SK-N-SH treated with all-trans-retinoic acid at 6 μM for 48 hours (cell line): ENCODE measurements around the gene SLC6A8.

ENCODE experiments used
- ATAC-seq: fragments of 200-7000 bp; cut with Tn5 transposase; 3 replicates; pipeline ENCODE4 v1.9.1; 2020; ENCODE audit warnings: mild to moderate bottlenecking, moderate library complexity
- ARNTL ChIP-seq: fragments of 450-650 bp; formaldehyde crosslinking; IDR thresholded peaks from 2 replicates; pipeline ENCODE4 v1.5.0; 2020; ENCODE audit warnings: low read depth, mild to moderate bottlenecking, moderate library complexity, borderline replicate concordance
- CSDC2 ChIP-seq: fragments of 250-450 bp; sonication (Bioruptor Pico); IDR thresholded peaks from 2 replicates; pipeline ENCODE4 v1.5.0; 2020; ENCODE audit warnings: mild to moderate bottlenecking, moderate library complexity
- CSRNP3 ChIP-seq: fragments of 250-450 bp; sonication (Bioruptor Pico); IDR thresholded peaks from 2 replicates; pipeline ENCODE4 v1.5.1; 2021; ENCODE audit warnings: mild to moderate bottlenecking, moderate library complexity
- ESRRG ChIP-seq: fragments of 250-450 bp; sonication (Bioruptor Pico); IDR thresholded peaks from 2 replicates; pipeline ENCODE4 v1.6.1; 2021; ENCODE audit warnings: mild to moderate bottlenecking
- GLIS3 ChIP-seq: fragments of 250-450 bp; sonication (Bioruptor Pico); IDR thresholded peaks from 2 replicates; pipeline ENCODE4 v1.5.0; 2020; ENCODE audit warnings: mild to moderate bottlenecking, moderate library complexity
- ISL1 ChIP-seq: fragments of 250-450 bp; sonication (Bioruptor Pico); IDR thresholded peaks from 2 replicates; pipeline ENCODE4 v2.1.2; 2022; ENCODE audit warnings: mild to moderate bottlenecking, moderate library complexity
- OSR1 ChIP-seq: fragments of 250-450 bp; sonication (Bioruptor Pico); IDR thresholded peaks from 2 replicates; pipeline ENCODE4 v1.8.0; 2022; ENCODE audit warnings: moderate library complexity, mild to moderate bottlenecking, inconsistent platforms
- PATZ1 ChIP-seq: fragments of 250-450 bp; sonication (Bioruptor Pico); IDR thresholded peaks from 2 replicates; pipeline ENCODE4 v1.8.0; 2020; ENCODE audit warnings: mild to moderate bottlenecking, moderate library complexity, borderline replicate concordance
- POU6F1 ChIP-seq: fragments of 250-450 bp; sonication (Bioruptor Pico); IDR thresholded peaks from 2 replicates; pipeline ENCODE4 v1.8.0; 2021; ENCODE audit warnings: low read depth, mild to moderate bottlenecking, moderate library complexity, borderline replicate concordance
- PPARA ChIP-seq: fragments of 250-450 bp; sonication (Bioruptor Pico); IDR thresholded peaks from 2 replicates; pipeline ENCODE4 v1.5.0; 2020; ENCODE audit warnings: mild to moderate bottlenecking, borderline replicate concordance
- RARB ChIP-seq: fragments of 250-450 bp; sonication (Bioruptor Pico); IDR thresholded peaks from 2 replicates; pipeline ENCODE4 v1.8.0; 2021; ENCODE audit warnings: mild to moderate bottlenecking, moderate library complexity
- SNAI2 ChIP-seq: fragments of 250-450 bp; sonication (Bioruptor Pico); IDR thresholded peaks from 2 replicates; pipeline ENCODE4 v1.5.0; 2020; ENCODE audit warnings: mild to moderate bottlenecking, moderate library complexity
- TCF4 ChIP-seq: fragments of 250-450 bp; sonication (Bioruptor Pico); IDR thresholded peaks from 2 replicates; pipeline ENCODE4 v1.8.0; 2021; ENCODE audit warnings: mild to moderate bottlenecking, moderate library complexity, borderline replicate concordance
- TOX ChIP-seq: fragments of 250-450 bp; sonication (Bioruptor Pico); IDR thresholded peaks from 2 replicates; pipeline ENCODE4 v1.8.0; 2021; ENCODE audit warnings: mild to moderate bottlenecking, moderate library complexity, borderline replicate concordance
- TSHZ2 ChIP-seq: fragments of 250-450 bp; sonication (Bioruptor Pico); IDR thresholded peaks from 2 replicates; pipeline ENCODE4 v1.5.0; 2020; ENCODE audit warnings: mild to moderate bottlenecking, moderate library complexity
- ZC3H10 ChIP-seq: fragments of 250-450 bp; sonication (Bioruptor Pico); IDR thresholded peaks from 2 replicates; pipeline ENCODE4 v1.5.1; 2021; ENCODE audit warnings: mild to moderate bottlenecking, moderate library complexity
- ZFP3 ChIP-seq: fragments of 250-450 bp; sonication (Bioruptor Pico); IDR thresholded peaks from 2 replicates; pipeline ENCODE4 v1.5.0; 2020; ENCODE audit warnings: mild to moderate bottlenecking, moderate library complexity
- ZFP30 ChIP-seq: fragments of 450-650 bp; formaldehyde crosslinking; IDR thresholded peaks from 2 replicates; pipeline ENCODE4 v1.5.0; 2022; ENCODE audit warnings: mild to moderate bottlenecking, moderate library complexity
- ZNF565 ChIP-seq: fragments of 450-650 bp; formaldehyde crosslinking; conservative IDR thresholded peaks from 2 replicates; pipeline ENCODE4 v1.5.0; 2020; ENCODE audit warnings: low read depth, mild to moderate bottlenecking, moderate library complexity
- ZNF70 ChIP-seq: fragments of 450-650 bp; formaldehyde crosslinking; IDR thresholded peaks from 2 replicates; pipeline ENCODE4 v1.5.0; 2020; ENCODE audit warnings: mild to moderate bottlenecking, moderate library complexity
- ZNF8 ChIP-seq: fragments of 450-650 bp; formaldehyde crosslinking; IDR thresholded peaks from 2 replicates; pipeline ENCODE4 v1.5.0; 2020; ENCODE audit warnings: mild to moderate bottlenecking, moderate library complexity

The SLC6A8 gene

GRCh38 chrX:153649178-153649914 is 38.4 kb upstream of the SLC6A8 start:
- TF ChIP-seq TOX (CRISPR knock-in tag) (no peak), ARNTL (no peak), SNAI2 (CRISPR knock-in tag) (no peak), ZFP3 (CRISPR knock-in tag) (no peak)
- peak; percentile 82 for ATAC-seq

GRCh38 chrX:153649915-153650782 is 37.6 kb upstream of the SLC6A8 start:
- TF ChIP-seq ZNF70 (CRISPR knock-in tag) (no peak), OSR1 (CRISPR knock-in tag) (no peak), PATZ1 (no peak), SNAI2 (CRISPR knock-in tag) (no peak), TCF4 (CRISPR knock-in tag) (no peak), ARNTL (no peak), TOX (CRISPR knock-in tag) (no peak), ISL1 (CRISPR knock-in tag) (no peak), ESRRG (CRISPR knock-in tag) (no peak), TSHZ2 (CRISPR knock-in tag) (no peak), PPARA (no peak), RARB (CRISPR knock-in tag) (no peak), CSDC2 (no peak), ZC3H10 (no peak), ZFP30 (CRISPR knock-in tag) (no peak)
- no peak for ATAC-seq

GRCh38 chrX:153650959-153651358 is 36.8 kb upstream of the SLC6A8 start:
- TF ChIP-seq CSRNP3 (CRISPR knock-in tag): no peak
- no peak for TF ChIP-seq TSHZ2 (CRISPR knock-in tag)
- no peak for TF ChIP-seq CSDC2
- no peak for TF ChIP-seq TOX (CRISPR knock-in tag)
- TF ChIP-seq PATZ1: no peak
- no peak for TF ChIP-seq ZFP3 (CRISPR knock-in tag)
- TF ChIP-seq GLIS3: no peak
- TF ChIP-seq RARB (CRISPR knock-in tag): no peak
- no peak for TF ChIP-seq SNAI2 (CRISPR knock-in tag)
- TF ChIP-seq ZNF565 (CRISPR knock-in tag): no peak
- TF ChIP-seq ZC3H10: no peak
- no peak for TF ChIP-seq ZFP30 (CRISPR knock-in tag)
- TF ChIP-seq ZNF70 (CRISPR knock-in tag): no peak
- no peak for TF ChIP-seq ZNF8
- TF ChIP-seq POU6F1: no peak
- ATAC-seq: no peak
